HUDEP-2 (cell line): Measurements from ENCODE around the gene DOCK9.
"Not testable (repeated sequence)": the region's sequence is repeated elsewhere in the genome, so short reads cannot be mapped to it uniquely, and the experiment has no call there.

Source experiments
- DNase-seq, 76 experiments: peaks; one replicate each; lab custom pipeline; 2025; ENCODE audit not compliant: unreplicated experiment in 76 of 76; lab: John Stamatoyannopoulos, UW

DOCK9 gene

DNA sequence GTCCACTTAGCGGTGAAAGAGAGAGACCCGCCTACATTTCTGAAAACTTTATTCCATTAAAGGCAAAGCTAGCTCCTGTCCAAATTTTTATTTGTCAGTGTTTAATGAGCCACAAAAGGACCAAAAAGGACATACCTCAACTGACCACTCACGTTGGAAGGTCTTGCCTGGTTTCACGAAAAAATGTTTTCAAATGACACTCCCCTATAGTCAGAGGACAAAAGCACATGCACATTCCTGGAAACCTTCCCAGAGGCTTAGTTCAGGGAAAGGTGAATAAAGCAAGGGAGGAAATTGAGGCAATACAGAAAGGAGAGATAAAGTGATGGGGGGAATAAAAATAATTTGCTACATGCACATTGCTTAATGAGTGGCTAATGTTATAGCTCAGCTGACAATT lies 55.6 kb downstream of the DOCK9 start:
- DNase-seq = no peak

DNA sequence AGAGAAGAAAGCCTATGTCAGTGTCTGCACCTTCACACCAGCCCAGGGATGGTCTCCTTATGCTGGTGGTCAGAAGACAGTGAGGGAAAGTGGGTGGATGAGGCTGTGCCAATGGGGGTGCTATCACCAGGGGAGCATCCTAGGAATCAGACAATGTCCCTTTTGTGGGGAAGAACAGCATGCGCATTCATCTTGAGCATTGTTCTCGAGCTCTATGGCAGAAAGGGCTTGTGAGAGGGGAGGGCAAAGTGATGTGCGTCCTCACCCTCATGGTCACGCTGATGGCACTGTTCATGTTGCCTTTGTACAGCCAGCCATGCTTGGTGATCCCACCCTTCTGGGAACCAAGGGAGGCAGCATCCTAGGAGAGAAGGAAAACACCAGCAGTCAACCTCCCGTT lies 56.1 kb downstream of the DOCK9 start:
- no peak for DNase-seq

DNA sequence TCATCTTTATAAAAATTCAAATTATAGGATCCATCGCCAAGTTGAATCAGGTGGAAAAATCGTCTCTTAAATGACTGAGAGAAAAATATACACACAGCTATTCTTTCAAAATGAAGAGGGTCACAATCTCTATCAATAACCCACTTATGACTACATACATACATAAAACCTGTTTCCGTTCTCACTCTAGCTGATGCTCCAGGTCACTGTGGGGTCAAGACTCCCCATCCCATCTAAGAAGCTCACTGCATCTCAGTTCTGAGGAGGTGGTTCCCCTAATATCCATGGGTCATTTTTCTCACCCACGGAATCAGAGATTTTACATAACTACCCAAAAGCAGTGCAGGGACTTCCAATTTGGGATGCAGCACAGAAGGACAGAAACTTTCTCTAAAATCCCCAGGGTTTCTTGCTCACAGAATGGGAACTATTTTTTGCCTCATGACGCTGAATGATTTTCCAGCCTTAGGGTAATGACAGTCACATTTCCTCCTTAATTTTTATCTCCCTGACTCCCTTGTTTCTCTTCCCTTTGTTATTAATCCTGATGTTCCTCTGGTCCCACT lies 56.8 kb downstream of the DOCK9 start:
- no peak for DNase-seq

DNA sequence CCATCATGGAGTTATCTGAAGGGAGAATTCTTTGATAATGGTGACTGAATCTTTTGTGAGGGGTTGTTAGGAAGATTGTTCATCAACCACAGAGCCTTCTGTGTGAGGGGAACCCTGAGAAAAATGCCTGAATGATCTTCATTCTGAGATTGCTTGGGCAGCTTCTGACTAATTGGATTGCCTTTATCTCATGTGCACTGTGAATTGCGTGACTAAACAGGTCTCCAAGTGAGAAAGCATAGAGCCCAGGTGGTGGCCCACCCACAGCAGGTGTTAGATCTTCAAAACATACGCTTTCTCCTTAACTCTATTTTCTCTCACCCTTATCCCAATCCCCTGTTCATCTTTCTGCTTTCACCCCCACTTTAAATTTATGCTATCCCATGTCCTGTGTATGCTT lies 58.3 kb downstream of the DOCK9 start:
- no peak for DNase-seq

DNA sequence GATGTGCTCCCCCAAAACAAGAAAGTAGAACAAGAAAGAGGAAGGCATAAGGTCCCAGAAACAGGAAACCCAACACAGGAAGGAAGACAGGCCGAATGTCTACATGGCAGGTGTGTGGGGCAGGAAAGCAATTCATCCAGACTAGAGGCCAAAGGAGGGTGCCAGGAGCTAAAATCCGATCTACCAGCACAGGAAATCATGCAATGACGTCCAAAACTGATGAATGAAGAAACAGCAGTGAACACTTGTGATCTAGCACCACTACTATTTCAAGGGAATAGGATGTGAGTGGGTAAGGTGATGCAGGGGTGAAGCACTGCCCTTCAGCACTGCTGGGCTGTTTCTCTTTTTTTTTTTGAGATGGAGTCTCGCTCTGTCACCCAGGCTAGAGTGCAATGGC lies 59.1 kb downstream of the DOCK9 start:
- no peak for DNase-seq

DNA sequence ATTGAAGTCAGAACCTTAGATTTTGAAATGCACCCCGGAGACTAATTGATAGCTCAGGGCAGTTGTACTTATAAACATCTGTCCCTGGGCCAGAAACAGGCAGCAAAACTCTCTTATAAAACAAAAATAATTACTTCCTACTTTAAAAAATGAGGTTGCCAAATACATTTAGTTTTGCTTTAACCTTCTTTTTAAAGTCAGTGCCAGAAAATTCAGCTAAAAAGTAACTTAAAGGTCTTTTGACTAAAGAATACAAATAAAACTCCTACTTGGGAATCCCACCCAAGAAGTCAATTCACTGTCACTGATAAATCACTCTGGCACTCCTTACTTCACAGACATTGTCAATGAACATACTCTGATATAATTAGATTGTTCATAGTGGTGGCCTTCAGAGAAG lies 60.7 kb downstream of the DOCK9 start:
- no peak for DNase-seq

DNA sequence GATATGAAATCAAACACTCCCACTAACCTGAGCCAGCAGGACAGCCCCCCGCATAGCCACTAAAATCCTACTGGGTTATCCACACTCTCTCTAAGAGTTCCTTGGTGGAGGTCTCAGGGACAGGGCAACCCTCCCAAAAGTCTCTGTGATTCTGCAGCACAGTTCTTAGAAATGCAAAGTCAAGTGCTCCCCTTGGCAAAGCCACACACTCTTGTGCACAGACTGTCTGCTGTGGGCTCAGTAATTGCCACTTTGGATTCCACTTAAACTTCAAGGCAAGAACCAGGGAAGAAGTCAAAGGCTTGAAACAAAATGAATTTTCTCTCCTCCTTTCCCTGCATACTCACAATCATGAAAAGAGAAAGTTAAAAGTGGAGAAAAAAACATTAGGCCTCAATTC lies 61.5 kb downstream of the DOCK9 start:
- no peak for DNase-seq

DNA sequence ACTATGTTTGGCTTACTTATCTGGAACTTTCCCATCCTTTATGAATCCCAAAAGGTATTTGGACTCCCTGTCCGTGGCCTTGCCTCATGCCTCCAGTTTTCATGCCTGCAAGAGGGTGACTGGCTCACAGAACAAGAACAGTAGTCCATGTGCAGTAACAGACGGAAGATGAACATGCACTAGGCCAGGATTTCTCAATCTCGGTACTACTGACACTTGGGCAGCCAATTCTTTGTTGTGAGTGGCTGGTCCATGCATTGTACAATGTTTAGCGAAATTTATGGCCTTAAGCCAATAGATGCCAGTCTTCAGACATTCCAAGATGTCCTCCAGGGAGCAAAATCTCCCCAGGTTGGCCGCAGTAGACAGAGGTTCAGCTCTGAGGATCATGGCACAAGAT lies 61.9 kb downstream of the DOCK9 start:
- DNase-seq = no peak

DNA sequence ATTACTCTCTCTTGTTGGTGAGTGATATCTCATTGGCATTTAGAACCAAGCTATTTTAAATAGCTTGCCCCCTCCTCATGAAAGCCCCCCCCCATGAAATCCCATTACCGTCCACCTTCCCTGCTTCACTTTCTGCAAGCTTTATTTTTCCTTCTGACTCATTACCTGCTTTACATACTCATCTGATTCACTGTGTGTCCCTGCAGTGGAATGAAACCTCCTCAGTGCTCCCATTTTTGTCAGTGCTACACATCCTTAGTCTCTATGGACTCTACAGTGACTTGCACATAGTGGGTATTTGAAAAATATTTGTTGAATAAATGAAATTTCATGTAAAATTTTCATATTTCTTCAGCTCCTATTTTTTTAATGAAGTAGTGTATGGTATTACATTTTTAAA lies 62.3 kb downstream of the DOCK9 start:
- no peak for DNase-seq

DNA sequence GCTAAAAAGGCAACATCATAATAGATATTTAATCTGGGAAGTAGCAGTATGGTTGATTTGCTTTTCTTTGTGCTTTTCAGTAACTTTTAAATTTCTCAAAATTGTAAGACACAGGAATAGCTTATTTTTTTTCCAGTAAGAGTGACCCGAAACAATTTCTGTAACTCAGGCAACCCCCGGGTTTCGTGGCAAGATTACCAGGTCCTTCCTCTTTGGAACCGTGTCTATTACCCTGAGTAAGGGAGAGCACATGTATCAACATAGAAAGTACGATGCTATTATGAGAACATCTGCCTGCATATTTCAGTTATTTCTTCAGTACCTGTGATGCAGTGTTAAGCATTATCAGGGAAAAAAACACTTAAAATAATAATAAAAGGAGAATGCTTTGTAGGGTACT lies 64.1 kb downstream of the DOCK9 start:
- DNase-seq = no peak

DNA sequence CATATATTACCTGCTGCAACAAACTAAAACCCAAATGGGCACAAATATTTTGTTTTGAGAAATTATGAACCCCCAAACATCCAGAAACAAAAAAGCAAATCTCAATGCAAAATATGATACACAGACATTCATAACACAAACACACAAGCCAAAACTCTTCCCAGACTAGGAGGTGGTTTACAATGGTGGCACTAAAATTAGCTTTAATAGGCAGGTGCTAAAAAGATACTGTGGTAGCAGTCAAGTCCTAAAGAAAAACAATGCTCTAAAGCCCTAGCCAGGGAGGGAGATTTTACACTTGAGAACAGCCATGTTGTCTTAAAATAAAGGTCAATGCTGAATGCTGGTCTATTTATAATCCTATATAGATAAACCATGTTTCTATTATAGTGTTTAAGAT lies 65.0 kb downstream of the DOCK9 start:
- no peak for DNase-seq

DNA sequence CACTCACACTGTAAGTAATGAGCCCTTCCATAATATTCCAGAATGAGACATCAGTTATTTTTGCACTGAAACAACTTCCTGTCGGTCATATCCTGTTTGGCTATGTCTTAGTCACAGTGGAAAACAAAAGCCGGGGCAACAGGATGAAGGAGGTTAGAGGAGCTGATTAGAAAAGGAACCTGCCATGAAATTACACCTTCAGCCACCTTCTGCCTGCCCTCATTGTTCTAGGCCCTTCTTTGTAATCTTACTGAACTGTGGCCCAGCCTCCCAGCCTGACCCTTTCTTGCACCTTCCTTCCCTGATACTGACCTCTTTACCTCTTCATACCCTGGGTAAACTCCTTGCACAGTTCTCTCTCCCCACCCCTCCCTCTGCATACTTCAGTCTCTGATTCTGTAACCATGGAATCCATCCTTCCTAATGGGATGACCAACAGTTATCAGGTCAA lies 67.3 kb downstream of the DOCK9 start:
- DNase-seq = no peak

DNA sequence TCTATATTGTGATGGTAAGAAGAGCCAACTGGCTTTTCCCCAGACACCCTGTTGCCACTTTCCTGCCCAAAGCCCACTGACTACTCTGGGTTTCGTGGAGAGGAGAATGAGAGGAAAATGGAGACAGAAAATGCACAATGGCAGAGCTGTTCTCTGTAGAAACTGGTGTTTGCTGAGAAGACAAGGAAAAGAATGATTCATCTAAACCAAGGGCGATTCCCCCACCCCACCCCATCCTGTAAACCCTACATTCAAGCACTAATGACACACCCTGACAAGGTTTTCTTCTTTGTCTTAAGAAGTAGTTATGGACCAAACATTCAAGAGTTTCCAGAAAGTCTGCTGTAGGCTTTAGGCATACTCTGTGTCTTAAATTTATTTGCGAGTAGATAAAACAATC lies 68.8 kb downstream of the DOCK9 start:
- no peak for DNase-seq

DNA sequence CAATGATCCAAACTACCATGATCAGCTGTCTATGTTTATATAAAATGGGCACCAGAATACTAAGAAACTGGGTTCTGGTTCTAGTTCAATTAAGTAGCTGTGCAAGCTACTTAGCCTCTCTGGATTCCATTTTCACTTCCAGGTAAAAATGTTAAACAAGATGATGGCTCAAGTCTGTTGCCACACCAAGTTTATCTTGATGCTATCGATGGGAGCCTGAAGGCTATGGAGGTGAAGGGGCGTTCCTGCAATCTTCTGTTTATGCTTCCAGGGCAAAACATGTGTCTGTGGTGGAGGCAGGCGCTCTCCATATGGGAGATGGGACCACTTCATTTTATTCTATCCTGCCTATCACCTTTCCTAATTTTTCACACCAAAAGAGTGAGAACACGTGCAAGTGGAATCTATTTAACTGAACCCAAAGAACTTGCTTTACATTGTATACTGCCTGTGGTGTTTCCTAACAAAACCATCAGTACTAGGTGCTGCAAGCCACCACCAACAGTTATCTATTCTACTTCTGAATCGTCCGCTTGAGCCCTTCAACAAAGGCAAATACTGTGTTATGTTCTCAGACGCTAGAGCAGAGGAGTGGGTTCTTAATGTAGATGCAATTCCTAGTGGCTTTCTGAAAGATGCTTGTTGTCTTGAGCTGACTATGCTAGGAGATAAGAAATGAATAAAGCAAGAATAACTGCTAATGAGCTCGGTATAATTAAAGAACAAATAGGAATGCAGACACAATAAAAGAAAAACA lies 70.9 kb downstream of the DOCK9 start:
- DNase-seq = no peak

DNA sequence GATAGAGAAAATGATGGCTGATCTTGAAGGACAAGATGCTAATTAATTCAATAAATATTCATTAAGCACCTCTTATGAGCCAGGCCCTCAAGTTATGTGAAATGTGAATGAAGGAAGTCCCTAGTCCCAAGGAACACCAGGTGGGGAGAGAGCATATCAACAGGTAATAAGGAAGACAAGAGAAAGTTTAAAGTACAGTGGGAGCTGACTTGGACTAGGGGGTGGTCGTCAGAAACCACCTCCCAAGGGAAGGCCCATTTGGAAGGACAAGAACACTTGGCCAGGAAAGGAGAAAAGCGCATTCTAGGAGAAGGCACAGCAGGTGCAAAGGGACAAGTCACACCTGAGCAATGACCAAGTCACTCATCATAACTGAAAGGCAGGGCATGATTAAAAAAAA lies 72.7 kb downstream of the DOCK9 start:
- no peak for DNase-seq

DNA sequence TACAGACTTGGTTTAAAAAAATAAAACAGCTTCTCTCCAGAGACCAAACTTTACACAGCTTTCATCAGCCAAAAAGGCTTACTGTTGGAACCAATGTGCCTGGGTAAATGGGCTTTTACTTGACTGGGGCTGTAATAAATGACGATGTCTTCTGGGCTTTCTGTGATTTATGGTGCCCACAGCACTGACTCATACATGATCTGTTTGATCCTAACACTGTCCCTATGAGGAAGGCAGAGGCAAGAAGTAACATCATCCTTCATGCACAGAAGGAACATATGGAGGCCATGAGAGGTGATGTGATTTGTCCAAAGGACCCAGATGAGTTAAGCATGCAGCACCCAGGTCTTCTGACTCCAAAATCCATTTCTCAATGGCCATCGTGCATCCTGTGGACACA lies 77.4 kb downstream of the DOCK9 start:
- no peak for DNase-seq

DNA sequence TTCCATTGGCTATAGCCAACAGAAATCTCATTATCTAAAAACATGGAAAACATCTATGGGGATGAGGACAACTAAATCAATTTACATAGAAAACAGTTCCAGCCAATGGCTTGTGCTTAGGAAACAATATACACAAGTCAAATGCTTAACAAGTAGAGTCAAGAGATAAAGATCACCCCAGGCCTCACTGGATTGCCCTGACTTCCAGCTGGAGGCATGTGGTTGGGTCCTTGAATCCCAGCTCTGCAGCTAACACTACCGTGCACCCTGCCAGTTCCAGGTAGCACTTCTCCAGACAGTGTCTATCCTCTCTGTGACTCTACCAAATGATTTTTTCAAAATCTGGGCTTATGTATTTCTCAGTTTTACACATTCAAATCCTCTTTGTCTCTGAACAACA lies 80.2 kb downstream of the DOCK9 start:
- no peak for DNase-seq

DNA sequence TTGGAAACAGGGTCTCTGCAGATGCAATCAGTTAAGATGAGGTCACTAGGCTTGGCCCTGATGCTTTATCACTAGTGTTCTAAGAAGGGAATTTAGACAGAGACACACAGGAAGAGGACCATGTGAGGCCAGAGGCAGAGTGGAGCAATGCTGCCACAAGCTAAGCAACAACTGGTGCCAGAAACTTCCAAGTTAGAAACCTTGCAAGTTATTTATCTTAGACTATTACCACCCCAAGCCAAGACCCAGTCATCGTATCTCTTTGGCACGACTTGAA lies 81.1 kb downstream of the DOCK9 start:
- no peak for DNase-seq

DNA sequence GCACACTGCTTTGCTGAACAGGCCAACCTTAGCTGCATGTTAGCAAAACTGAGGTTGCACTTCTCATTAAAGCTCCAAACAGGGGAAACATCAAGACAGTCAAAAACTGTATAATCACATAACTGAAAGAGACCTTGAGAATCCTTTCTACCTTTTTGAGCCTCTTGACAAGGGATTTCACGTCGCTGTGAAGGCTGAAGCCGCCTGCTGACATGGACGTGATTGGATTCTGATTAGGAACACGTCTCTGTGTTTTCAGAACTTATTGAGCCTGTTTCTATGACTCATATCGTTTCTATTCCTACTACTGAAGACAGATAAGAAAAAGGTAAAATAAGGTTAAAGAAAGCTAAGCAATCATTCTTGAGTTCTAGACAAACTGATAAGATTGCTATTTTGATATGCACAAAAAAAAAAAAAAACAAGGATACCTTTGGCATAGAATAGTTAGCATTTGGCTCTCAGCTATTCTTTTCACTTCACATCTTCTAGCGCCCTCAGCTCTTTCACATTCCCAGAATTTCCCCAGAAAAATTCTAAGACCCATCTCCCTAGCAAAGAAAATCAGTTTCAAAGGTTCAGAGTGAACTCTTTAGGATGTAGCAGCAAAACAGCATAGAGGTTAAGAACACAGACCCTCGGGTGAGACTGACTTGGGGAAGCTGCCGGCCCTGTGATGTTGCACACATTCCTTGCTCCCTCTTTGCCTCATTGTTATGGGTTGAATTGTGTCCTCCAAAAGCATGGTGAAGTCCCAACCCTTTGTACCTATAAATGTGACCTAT lies 81.6 kb downstream of the DOCK9 start:
- DNase-seq = no peak

DNA sequence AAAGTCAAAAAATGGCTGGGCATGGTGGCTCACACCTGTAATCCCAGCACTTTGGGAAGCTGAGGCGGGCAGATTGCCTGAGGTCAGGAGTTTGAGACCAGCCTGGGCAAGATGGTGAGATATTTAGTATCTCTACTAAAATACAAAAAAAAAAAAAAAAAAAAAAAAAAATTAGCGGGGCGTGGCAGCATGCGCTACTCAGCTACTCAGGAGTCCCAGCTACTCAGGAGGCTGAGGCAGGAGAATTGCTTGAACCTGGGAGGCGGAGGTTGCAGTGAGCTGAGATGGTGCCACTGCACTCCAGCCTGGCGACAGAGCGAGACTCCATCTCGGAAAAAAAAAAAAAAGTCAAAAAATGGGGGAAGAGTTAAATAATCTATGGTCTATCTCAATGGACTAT lies 83.0 kb downstream of the DOCK9 start:
- not testable (repeated sequence) for DNase-seq

DNA sequence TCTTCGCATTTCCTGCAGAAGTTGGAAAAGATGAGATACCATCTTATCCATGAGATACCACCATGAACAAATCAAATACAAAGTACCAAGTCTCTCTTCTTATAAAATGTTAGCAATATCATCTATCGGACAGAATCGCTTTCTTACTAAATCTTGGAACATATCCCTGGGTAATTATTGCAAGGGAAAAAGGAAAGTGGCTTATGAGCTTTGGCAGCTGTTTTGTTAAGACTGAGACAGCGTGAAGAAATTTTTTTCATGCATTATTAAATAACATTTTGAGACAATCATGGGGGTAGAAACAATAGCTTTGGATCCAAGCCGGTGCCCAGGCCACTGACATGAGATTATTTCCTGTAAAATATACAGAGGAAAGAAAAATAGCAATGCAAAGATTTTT lies 84.5 kb downstream of the DOCK9 start:
- no peak for DNase-seq

DNA sequence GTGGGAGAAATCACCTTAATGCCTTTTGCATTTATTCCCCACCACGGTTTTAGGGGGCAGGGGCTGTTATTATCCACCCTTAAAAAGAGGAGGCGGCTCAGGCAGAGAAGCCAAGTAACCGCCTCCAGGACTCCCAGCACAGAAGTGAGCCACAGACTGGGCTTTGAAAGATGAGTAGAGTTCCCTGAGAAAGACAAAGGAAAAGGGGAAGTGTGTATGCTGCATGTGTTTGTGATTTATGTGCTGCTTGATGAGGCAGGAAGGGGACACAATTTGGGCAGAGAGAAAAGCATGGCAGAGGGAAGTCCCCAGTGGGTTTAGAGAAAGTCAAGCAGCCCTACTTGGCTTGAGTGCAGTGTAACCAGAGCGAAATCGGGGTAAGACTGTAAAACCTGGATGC lies 85.0 kb downstream of the DOCK9 start:
- no peak for DNase-seq
